HEK293 (cell line): ENCODE measurements around the gene TTC13.

ENCODE experiments used
- CTCF ChIA-PET: fragments of 350-600 bp; formaldehyde crosslinking; extraction: SDS; loops from one replicate; lab custom pipeline; 2021; ENCODE audit warnings: antibody characterized with exemption; lab: Yijun Ruan, JAX
- POLR2A ChIA-PET: fragments of 300-600 bp; formaldehyde crosslinking; extraction: SDS; loops from one replicate; lab custom pipeline; 2020; ENCODE audit warnings: antibody characterized with exemption, inconsistent platforms; lab: Yijun Ruan, JAX
- H3K27ac ChIP-seq: fragments of 200-500 bp; sonication (Bioruptor generic); 2 replicates; pipeline ENCODE4 v1.5.1; 2014; ENCODE audit warnings: low read depth, low read length, control low read depth, inconsistent platforms; ENCODE audit errors: extremely low read depth
- H3K36me3 ChIP-seq, 2 experiments: fragments of 200-500 bp in 1 of 2; sonication (Bioruptor generic) in 1 of 2; 1 replicate in 1 of 2; 2 replicates in 1 of 2; pipeline ENCODE4 v1.5.1; 2014 to 2017; ENCODE audit warnings: inconsistent platforms in 2 of 2, low read length in 2 of 2; ENCODE audit not compliant: control insufficient read depth in 2 of 2, insufficient read depth in 1 of 2
- H3K4me1 ChIP-seq: fragments of 200-500 bp; sonication (Bioruptor generic); 2 replicates; pipeline ENCODE4 v1.5.1; 2014; ENCODE audit warnings: mild to moderate bottlenecking, low read length, inconsistent platforms; ENCODE audit not compliant: control insufficient read depth, insufficient read depth
- H3K4me3 ChIP-seq: 2 replicates; pipeline ENCODE4 v1.5.1; 2011; ENCODE audit warnings: low read depth, mild to moderate bottlenecking, control low read depth, low read length, moderate library complexity
- H3K9me3 ChIP-seq: fragments of 200-500 bp; sonication (Bioruptor generic); 2 replicates; pipeline ENCODE4 v1.5.1; 2014; ENCODE audit warnings: low read depth, low read length, inconsistent platforms; ENCODE audit not compliant: control insufficient read depth, insufficient read depth
- BCL11B ChIP-seq: fragments of 450-650 bp; formaldehyde crosslinking; IDR thresholded peaks from 2 replicates; pipeline ENCODE4 v1.5.1; 2016; ENCODE audit warnings: low read depth, missing biosample characterization, missing genetic modification characterization
- HIC1 ChIP-seq: fragments of 450-650 bp; formaldehyde crosslinking; IDR thresholded peaks from 2 replicates; pipeline ENCODE4 v1.5.1; 2016; ENCODE audit warnings: missing biosample characterization, missing genetic modification characterization
- KLF16 ChIP-seq: fragments of 450-650 bp; formaldehyde crosslinking; IDR thresholded peaks from 2 replicates; pipeline ENCODE4 v1.5.1; 2017; ENCODE audit warnings: missing biosample characterization, missing genetic modification characterization
- PATZ1 ChIP-seq: fragments of 450-650 bp; formaldehyde crosslinking; IDR thresholded peaks from 2 replicates; pipeline ENCODE4 v1.5.1; 2016; ENCODE audit warnings: missing biosample characterization, missing genetic modification characterization
- PRDM4 ChIP-seq: fragments of 450-650 bp; formaldehyde crosslinking; IDR thresholded peaks from 2 replicates; pipeline ENCODE4 v1.5.1; 2017; ENCODE audit warnings: missing biosample characterization, missing genetic modification characterization
- SP7 ChIP-seq: fragments of 450-650 bp; formaldehyde crosslinking; IDR thresholded peaks from 2 replicates; pipeline ENCODE4 v1.5.1; 2016; ENCODE audit warnings: missing biosample characterization, missing genetic modification characterization
- ZBTB26 ChIP-seq: fragments of 450-650 bp; formaldehyde crosslinking; optimal IDR thresholded peaks from 2 replicates; pipeline ENCODE3; 2016; ENCODE audit warnings: missing biosample characterization, mild to moderate bottlenecking, missing genetic modification characterization
- ZBTB7A ChIP-seq: fragments of 450-650 bp; formaldehyde crosslinking; IDR thresholded peaks from 2 replicates; pipeline ENCODE4 v1.5.1; 2016; ENCODE audit warnings: low read depth, missing biosample characterization, missing genetic modification characterization
- ZNF132 ChIP-seq: fragments of 450-650 bp; formaldehyde crosslinking; IDR thresholded peaks from 2 replicates; pipeline ENCODE4 v1.5.1; 2017; ENCODE audit warnings: missing biosample characterization, missing genetic modification characterization, borderline replicate concordance
- ZNF138 ChIP-seq: fragments of 450-650 bp; formaldehyde crosslinking; IDR thresholded peaks from 2 replicates; pipeline ENCODE4 v1.5.1; 2016; ENCODE audit warnings: missing biosample characterization, missing genetic modification characterization, borderline replicate concordance
- ZNF223 ChIP-seq: fragments of 450-650 bp; formaldehyde crosslinking; IDR thresholded peaks from 2 replicates; pipeline ENCODE4 v1.5.1; 2016; ENCODE audit warnings: missing biosample characterization, missing genetic modification characterization
- ZNF426 ChIP-seq: fragments of 450-650 bp; formaldehyde crosslinking; IDR thresholded peaks from 2 replicates; pipeline ENCODE4 v1.5.1; 2017; ENCODE audit warnings: missing biosample characterization, missing genetic modification characterization, mild to moderate bottlenecking, inconsistent platforms, moderate library complexity
- ZNF433 ChIP-seq: fragments of 450-650 bp; formaldehyde crosslinking; IDR thresholded peaks from 2 replicates; pipeline ENCODE4 v1.5.1; 2016; ENCODE audit warnings: missing biosample characterization, missing genetic modification characterization, low read depth
- ZNF473 ChIP-seq: fragments of 450-650 bp; formaldehyde crosslinking; IDR thresholded peaks from 2 replicates; pipeline ENCODE4 v1.5.1; 2017; ENCODE audit warnings: missing biosample characterization, missing genetic modification characterization
- ZNF514 ChIP-seq: fragments of 450-650 bp; formaldehyde crosslinking; IDR thresholded peaks from 2 replicates; pipeline ENCODE4 v1.5.1; 2016; ENCODE audit warnings: missing biosample characterization, missing genetic modification characterization
- ZNF529 ChIP-seq: fragments of 450-650 bp; formaldehyde crosslinking; IDR thresholded peaks from 2 replicates; pipeline ENCODE4 v1.5.1; 2017; ENCODE audit warnings: missing genetic modification characterization, missing biosample characterization; ENCODE audit not compliant: insufficient replicate concordance
- ZNF544 ChIP-seq: fragments of 450-650 bp; formaldehyde crosslinking; IDR thresholded peaks from 2 replicates; pipeline ENCODE4 v1.5.0; 2017; ENCODE audit warnings: missing biosample characterization, missing genetic modification characterization
- ZNF549 ChIP-seq: fragments of 450-650 bp; IDR thresholded peaks from 2 replicates; pipeline ENCODE4 v1.5.1; 2018; ENCODE audit warnings: missing biosample characterization, missing genetic modification characterization, mild to moderate bottlenecking, inconsistent platforms, moderate library complexity
- ZNF561 ChIP-seq: fragments of 450-650 bp; IDR thresholded peaks from 2 replicates; pipeline ENCODE4 v1.5.1; 2018; ENCODE audit warnings: missing biosample characterization, missing genetic modification characterization, borderline replicate concordance
- ZNF645 ChIP-seq: fragments of 450-650 bp; formaldehyde crosslinking; IDR thresholded peaks from 2 replicates; pipeline ENCODE4; 2016; ENCODE audit warnings: missing biosample characterization, missing genetic modification characterization
- ZNF776 ChIP-seq: fragments of 450-650 bp; formaldehyde crosslinking; IDR thresholded peaks from 2 replicates; pipeline ENCODE4 v1.5.0; 2017; ENCODE audit warnings: missing biosample characterization, missing genetic modification characterization, borderline replicate concordance
- ZXDB ChIP-seq: fragments of 450-650 bp; formaldehyde crosslinking; IDR thresholded peaks from 2 replicates; pipeline ENCODE4 v1.5.1; 2016; ENCODE audit warnings: missing biosample characterization, missing genetic modification characterization

The TTC13 gene

GRCh38 chr1:230916587-230917283 is 61.9 kb downstream of the TTC13 start:
- H3K9me3 ChIP-seq = no peaks in the 10 kb centered on the region
- CTCF ChIA-PET = interaction anchor here (0.5 to 3.5 kb wide), 44 partner anchors 8 to 1660 kb away, joined by 3 to 41 read pairs (median 3); partner anchors contain the start of gene FAM89A
- POLR2A ChIA-PET = no interaction called here
- no peaks in the 10 kb centered on the region for H3K4me1 ChIP-seq
- peaks cover 31 to 60% of the 10 kb centered on the region in 2 experiments for H3K36me3 ChIP-seq
- H3K27ac ChIP-seq = no peak overlapping the region
- H3K4me3 ChIP-seq = no peak overlapping the region
- no peak for TF ChIP-seq ZNF561 (tag by site-specific recombination)
- TF ChIP-seq ZBTB7A (tag by site-specific recombination) = no peak
- TF ChIP-seq ZNF132 (tag by site-specific recombination) = no peak
- TF ChIP-seq ZXDB (tag by site-specific recombination) = no peak
- TF ChIP-seq ZNF645 (tag by site-specific recombination) = no peak
- no peak for TF ChIP-seq ZNF544
- TF ChIP-seq ZBTB26 (tag by site-specific recombination) = no peak
- no peak for TF ChIP-seq PATZ1 (tag by site-specific recombination)
- no peak for TF ChIP-seq ZNF223 (tag by site-specific recombination)
- TF ChIP-seq ZNF514 (tag by site-specific recombination) = no peak
- TF ChIP-seq ZNF473 (tag by site-specific recombination) = no peak
- no peak for TF ChIP-seq ZNF433 (tag by site-specific recombination)

- H3K4me1 ChIP-seq = no peaks in the 10 kb centered on the region
- ChIA-PET POLR2A (no interaction called here), CTCF (interaction anchor here (0.5 to 3.5 kb wide), 8 partner anchors 8 to 1621 kb away, joined by 3 to 20 read pairs (median 4); no protein-coding TSS in a partner anchor)
- H3K4me3 ChIP-seq = no peak overlapping the region
- H3K36me3 ChIP-seq = peaks cover 30 to 58% of the 10 kb centered on the region in 2 experiments
- no peak overlapping the region for H3K27ac ChIP-seq
- TF ChIP-seq KLF16 (tag by site-specific recombination) (no peak), ZNF529 (tag by site-specific recombination) (no peak), BCL11B (no peak)
- H3K9me3 ChIP-seq = no peaks in the 10 kb centered on the region
Observed at GRCh38 chr1:230915078-230915477, 63.6 kb downstream of the TTC13 start.

GRCh38 chr1:230913496-230913895 is 65.2 kb downstream of the TTC13 start:
- peaks cover 38 to 54% of the 10 kb centered on the region in 2 experiments for H3K36me3 ChIP-seq
- H3K9me3 ChIP-seq = no peaks in the 10 kb centered on the region
- no peak overlapping the region for H3K4me3 ChIP-seq
- H3K27ac ChIP-seq = no peak overlapping the region
- POLR2A ChIA-PET = no interaction called here
- CTCF ChIA-PET = interaction anchor here (0.7 to 1.5 kb wide), 2 partner anchors 9 to 115 kb away, joined by 3 read pairs; no protein-coding TSS in a partner anchor
- no peaks in the 10 kb centered on the region for H3K4me1 ChIP-seq
- TF ChIP-seq ZNF776 (tag by site-specific recombination) = no peak
- no peak for TF ChIP-seq ZNF138
- no peak for TF ChIP-seq SP7
- no peak for TF ChIP-seq HIC1
- no peak for TF ChIP-seq ZNF426 (tag by site-specific recombination)
- no peak for TF ChIP-seq ZNF549 (tag by site-specific recombination)
- TF ChIP-seq PRDM4 (tag by site-specific recombination) = no peak
